ENCODE measurements around the gene BAZ2B. TPM values are rescaled to one million over a fixed set of nuclear protein-coding genes. Genes with fewer than 3 reads are reported as not detected.
"Not testable (repeated sequence)": the region's sequence is repeated elsewhere in the genome, so short reads cannot be mapped to it uniquely, and the experiment has no call there.

BAZ2B gene
- total RNA-seq, 4 donors from 2014 or later: 46.8 to 72.8 (median 53.4) TPM

DNA sequence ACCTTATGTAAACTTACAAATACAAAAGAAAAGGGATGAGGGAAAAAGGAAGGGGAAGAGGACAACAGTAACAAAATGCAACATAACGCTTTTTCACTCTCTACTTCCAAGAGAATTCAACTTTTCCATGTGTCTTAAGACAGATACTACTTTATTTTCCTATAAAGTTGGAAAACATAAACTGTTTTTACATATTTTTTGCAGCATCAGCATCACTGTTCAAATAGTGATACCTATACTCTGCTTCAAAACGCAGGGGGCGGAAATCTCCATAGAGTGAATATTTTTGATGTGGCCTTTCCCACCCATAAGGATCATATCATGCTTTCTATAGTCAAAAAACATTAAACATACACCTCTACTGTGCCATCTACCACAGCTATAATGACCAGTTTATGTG, 77.5 kb downstream of the BAZ2B start:
- H3K4me3 ChIP-seq (ENCODE audit: low read depth, poor library complexity, severe bottlenecking): no peak overlapping the region
- TF ChIP-seq, protein P1, sequence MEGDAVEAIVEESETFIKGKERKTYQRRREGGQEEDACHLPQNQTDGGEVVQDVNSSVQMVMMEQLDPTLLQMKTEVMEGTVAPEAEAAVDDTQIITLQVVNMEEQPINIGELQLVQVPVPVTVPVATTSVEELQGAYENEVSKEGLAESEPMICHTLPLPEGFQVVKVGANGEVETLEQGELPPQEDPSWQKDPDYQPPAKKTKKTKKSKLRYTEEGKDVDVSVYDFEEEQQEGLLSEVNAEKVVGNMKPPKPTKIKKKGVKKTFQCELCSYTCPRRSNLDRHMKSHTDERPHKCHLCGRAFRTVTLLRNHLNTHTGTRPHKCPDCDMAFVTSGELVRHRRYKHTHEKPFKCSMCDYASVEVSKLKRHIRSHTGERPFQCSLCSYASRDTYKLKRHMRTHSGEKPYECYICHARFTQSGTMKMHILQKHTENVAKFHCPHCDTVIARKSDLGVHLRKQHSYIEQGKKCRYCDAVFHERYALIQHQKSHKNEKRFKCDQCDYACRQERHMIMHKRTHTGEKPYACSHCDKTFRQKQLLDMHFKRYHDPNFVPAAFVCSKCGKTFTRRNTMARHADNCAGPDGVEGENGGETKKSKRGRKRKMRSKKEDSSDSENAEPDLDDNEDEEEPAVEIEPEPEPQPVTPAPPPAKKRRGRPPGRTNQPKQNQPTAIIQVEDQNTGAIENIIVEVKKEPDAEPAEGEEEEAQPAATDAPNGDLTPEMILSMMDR (IDR thresholded peaks at IDR 0.05): no peak
- TF ChIP-seq POLR2A (IDR thresholded peaks at IDR 0.05): no peak
- intact Hi-C loops (cut with DNase I; ENCODE audit: low total_unique reads): no loop called here
- no peak for DNase-seq (ENCODE audit: low spot score in 2 of 2)
- WGBS, 2 donors: 97 to 99% methylated on average over 3 of the region's 3 CpGs

DNA sequence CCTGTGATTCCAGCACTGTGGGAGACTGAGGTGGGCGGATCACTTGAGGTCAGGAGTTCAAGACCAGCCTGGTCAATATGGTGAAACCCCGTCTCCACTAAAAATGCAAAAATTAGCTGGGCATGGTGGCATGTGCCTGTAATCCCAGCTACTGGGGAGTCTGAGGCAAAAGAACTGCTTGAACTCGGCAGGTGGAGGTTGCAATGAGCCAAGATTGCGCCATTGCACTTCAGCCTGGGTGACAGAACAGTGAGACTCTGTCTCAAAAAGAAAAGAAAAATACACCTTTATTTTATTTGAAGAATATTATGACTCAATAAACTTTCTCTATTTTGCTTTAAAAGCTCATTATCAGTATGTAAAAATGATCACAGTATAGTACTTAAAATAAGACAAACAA, 81.1 kb downstream of the BAZ2B start:
- H3K4me3 ChIP-seq (ENCODE audit: low read depth, poor library complexity, severe bottlenecking); intact Hi-C loops (cut with DNase I; ENCODE audit: low total_unique reads); DNase-seq (ENCODE audit: low spot score in 2 of 2): not testable (repeated sequence)
- whole genome bisulfite sequencing, 2 donors: 98% methylated on average over 4 of the region's 4 CpGs

DNA sequence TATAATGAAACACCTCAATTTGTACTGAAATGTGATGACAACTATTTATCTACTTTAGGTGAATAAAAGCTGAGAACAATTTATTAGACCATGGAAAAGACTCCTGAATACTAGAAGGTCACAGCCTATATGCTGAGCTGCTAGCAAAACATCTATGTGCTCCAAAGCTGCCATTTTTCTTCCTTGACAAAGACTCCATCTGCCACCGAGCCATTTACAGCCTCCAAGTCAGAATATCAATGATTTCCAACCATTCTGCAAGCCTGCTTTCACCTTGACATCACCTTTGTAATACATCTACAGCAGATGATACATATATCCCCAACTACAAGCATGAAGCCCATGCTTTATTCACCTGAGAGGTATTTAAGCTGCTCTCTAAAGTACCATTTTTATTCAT, 84.9 kb downstream of the BAZ2B start:
- H3K4me3 ChIP-seq (ENCODE audit: low read depth, poor library complexity, severe bottlenecking): no peak overlapping the region
- intact Hi-C loops (cut with DNase I; ENCODE audit: low total_unique reads): no loop called here
- TF ChIP-seq, protein P1 (IDR thresholded peaks at IDR 0.05): no peak
- TF ChIP-seq POLR2A (IDR thresholded peaks at IDR 0.05): no peak
- WGBS, 2 donors: 93 to 97% methylated on average over 1 of the region's 1 CpG
- DNase-seq (ENCODE audit: low spot score in 2 of 2): no peak

DNA sequence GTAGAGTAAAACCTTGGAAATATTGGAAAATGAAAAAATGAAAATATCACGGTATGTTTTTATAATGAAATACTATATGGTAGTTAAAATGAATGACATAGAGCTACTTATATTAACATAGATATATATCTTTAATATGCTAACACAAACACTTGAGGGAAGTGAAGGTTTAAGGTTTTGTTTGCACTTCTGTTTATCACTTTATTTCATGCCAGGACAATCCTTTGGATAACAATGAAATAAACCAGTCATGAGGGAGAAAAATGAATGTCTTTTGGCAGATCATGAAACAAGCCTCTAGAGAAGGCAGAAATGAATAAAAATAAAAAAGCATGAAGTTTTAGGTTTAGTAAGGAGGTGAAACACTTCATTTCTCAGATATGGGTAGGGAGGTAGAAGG, 89.9 kb downstream of the BAZ2B start:
- WGBS, 2 donors: 98 to 100% methylated on average over 1 of the region's 1 CpG
- TF ChIP-seq POLR2A (IDR thresholded peaks at IDR 0.05): no peak
- H3K4me3 ChIP-seq (ENCODE audit: low read depth, poor library complexity, severe bottlenecking): no peak overlapping the region
- intact Hi-C loops (cut with DNase I; ENCODE audit: low total_unique reads): no loop called here
- no peak for DNase-seq (ENCODE audit: low spot score in 2 of 2)

DNA sequence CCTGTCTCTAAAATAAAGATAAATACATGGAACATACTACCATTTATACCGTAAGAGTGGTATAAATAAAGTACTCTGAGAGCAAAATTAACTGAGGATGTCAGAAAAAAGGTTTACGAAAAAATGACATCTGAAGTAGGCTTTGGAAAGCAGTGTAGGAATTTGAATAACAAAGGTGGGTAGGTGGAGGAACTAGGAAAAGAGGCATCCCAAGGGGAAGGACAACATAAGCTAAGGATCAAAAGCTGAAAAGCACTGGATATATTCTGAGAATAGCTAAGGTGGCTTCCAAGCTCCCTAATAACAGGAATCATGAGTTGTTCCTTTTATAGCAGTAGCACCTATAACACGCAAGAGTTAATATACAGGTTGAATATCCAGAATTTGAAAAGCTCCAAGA, 91.3 kb downstream of the BAZ2B start:
- TF ChIP-seq, protein P1 (IDR thresholded peaks at IDR 0.05): no peak
- no peak for TF ChIP-seq POLR2A (IDR thresholded peaks at IDR 0.05)
- no peak for DNase-seq (ENCODE audit: low spot score in 2 of 2)
- H3K4me3 ChIP-seq (ENCODE audit: low read depth, poor library complexity, severe bottlenecking): no peak overlapping the region
- intact Hi-C loops (cut with DNase I; ENCODE audit: low total_unique reads): no loop called here
- 96 to 100% methylated on average over 3 of the region's 3 CpGs for WGBS, 2 donors

DNA sequence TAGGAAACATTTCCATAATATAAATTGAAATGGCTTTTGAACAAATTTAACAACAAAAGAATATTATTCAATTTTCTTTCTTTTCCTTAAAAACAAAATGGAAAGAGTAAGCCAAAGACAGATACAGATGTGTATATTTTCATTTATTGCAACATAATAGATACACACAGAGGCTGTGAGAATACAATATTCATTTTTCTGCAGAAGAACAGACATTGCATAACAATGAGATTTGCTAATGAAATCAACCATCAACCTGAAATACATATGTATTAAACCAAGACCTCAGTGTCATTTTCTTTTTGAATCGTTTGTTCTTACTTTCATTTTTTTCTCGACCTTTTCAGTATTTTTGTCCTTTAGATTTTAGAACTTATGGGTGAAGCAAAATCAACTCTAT, 95.1 kb downstream of the BAZ2B start:
- no peak overlapping the region for H3K4me3 ChIP-seq (ENCODE audit: low read depth, poor library complexity, severe bottlenecking)
- WGBS, 2 donors: 87 to 91% methylated on average over 2 of the region's 2 CpGs
- TF ChIP-seq POLR2A (IDR thresholded peaks at IDR 0.05): no peak
- TF ChIP-seq, protein P1 (IDR thresholded peaks at IDR 0.05): no peak
- DNase-seq (ENCODE audit: low spot score in 2 of 2): no peak
- intact Hi-C loops (cut with DNase I; ENCODE audit: low total_unique reads): no loop called here

DNA sequence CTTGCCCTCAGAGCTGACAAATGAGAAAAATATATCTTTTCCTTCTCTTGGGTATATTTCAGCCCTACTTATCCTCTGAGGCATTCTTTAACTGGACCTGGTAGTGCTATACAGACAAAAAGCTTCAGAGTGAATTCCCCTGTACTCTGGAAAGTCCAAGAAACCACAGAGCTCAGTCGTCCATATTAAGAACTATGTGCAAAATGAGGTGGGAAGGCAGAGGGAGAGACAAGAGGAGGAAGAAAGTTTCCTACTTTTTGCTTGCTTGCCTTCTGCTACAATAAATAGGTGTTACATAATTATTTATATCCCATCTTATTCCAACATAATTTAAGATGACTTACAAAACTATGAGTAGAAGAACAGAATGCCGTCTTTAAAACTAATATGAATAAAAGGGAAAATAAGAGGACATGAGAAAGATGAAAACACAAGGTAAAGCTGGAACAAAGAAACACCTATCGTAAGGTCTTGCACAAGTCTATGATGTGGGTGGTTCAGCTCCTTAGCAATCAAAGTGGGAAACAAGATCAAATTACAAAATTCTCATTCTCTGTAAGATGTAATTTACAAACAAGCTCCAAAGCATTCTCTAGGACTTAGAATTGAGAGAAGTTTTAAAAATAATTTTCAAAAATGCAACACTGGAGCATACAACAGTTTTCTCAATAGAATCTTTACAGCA, 97.9 kb downstream of the BAZ2B start:
- 55 to 60% methylated on average over 3 of the region's 3 CpGs for WGBS, 2 donors
- intact Hi-C loops (cut with DNase I; ENCODE audit: low total_unique reads): no loop called here

More for the DNA sequence above, 97.9 kb downstream of the BAZ2B start:
- no peak for DNase-seq (ENCODE audit: low spot score in 2 of 2)
- no peak overlapping the region for H3K4me3 ChIP-seq (ENCODE audit: low read depth, poor library complexity, severe bottlenecking)
- TF ChIP-seq, protein P1 (IDR thresholded peaks at IDR 0.05): no peak
- no peak for TF ChIP-seq POLR2A (IDR thresholded peaks at IDR 0.05)

Data from lower leg skin (tissue), 4 donors.